ENCODE data around the gene SMPD3.

Gene SMPD3

DNA sequence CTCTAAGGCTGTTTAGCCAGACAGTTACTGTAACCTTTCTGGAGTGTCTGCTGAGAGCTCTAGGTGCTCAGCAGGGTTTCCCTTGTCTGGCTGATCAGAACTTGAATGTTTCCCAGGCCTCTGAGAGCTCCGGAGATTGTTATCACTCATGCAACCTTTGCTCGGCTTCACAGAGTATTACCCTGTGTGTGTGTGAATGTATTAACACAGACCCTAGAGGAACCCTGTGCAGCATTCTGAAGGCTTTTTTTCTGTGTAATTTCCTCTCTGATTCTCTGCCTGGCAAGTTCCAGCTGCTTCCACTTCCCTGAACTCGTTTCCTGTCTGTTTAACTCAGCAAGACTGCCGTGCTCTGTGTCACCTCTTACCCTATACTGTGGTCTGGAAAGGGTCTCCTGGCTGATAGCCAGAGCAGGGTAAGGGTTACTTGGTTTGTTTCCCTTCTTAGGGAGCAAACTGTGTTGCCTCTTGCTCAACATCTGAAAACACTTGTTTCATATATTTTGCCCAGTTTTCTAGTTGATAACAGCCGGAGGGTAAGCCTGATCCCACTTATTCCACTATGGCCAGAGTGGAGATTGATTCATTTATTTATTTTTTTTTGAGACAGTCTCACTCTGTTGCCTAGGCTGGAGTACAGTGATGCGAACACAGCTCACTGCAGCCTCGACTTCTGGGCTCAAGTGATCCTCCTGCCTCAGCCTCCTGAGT is 115.7 kb downstream of the SMPD3 start:
- peak; percentile 16 for DNase-seq (ENCODE audit: low spot score)

DNA sequence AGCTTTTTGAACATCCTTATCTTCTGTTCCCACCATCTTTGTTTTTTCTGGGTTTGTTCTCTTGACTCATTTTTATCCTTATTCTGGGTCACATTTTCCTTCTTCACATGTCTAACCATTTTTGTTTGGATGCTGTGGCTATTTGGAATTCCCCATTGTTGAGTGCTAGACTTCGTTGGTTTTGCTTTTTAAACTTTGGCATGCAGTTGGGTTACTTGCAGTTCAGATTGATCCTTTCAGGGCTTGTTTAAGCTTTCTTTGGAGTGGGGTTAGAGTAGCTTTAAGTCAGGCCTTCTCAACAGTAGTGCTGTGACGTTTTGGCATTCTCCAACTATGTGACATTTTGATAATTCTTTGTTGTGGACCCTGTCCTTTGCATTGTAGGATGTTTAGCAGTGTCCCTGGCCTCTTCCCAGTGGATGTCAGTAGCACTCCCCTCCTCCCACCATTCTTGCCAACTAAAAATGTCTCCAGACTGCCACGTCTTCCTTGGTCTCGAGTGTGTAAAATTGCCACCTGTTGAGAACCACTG is 116.4 kb downstream of the SMPD3 start:
- no peak for DNase-seq (ENCODE audit: low spot score)

DNA sequence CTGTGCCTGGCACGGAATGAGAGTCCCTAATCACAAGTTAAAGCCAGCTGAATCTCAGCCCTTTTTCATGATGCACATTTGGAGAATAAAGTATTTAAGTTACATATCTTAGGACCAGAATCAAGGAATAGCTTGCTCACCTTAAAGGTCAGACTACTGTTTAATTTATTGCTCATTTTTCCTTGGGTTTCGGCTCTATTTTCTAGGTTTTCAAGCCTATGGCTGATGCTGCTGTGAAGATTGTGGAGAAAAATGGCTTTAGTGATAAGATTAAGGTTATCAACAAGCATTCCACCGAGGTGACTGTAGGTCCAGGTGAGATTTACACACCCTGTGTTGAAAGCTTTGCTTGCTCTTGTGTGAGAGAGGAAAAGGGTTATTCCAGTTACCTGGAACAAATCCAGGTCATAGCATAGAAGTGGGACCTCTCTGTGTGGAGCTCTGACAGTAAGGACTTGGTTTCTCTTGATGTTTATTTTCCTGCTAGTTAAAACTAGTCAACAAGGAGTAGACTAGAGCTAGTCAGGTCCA is 119.4 kb downstream of the SMPD3 start:
- no peak for DNase-seq (ENCODE audit: low spot score)

DNA sequence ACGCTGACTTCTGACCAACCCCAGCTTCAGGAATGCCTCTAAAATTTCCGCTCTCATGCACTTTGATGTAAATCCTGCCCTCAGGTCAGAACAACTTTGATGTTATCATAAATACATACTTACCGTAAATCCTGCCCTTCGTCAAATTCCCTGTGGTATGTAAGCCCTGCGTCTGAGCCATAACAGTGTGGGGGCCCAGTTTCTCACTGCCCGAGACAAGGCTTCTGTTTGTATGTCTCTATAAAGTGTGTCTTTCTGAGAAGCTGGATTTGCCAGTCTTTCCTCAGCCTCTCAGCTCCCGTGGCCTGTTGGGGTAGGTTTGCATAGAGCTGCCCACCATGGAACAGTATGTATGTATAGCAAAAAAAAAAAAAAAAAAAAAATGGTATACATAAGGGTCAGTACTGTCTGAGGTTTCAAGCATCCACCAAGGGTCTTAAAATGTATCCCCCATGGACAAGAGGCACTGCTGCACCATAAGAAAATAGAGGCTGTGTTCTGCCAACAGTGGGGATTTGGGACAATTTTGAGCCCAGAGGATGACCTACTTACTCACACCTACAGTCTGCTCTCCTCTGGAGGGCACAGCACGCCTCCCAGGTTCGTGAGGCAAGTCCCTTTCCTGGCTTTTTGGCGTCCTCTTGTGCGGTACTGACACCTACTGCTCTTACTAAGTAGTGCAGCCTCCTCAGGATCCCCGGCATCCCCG is 120.0 kb downstream of the SMPD3 start:
- DNase-seq (ENCODE audit: low spot score) = peak; percentile 88

DNA sequence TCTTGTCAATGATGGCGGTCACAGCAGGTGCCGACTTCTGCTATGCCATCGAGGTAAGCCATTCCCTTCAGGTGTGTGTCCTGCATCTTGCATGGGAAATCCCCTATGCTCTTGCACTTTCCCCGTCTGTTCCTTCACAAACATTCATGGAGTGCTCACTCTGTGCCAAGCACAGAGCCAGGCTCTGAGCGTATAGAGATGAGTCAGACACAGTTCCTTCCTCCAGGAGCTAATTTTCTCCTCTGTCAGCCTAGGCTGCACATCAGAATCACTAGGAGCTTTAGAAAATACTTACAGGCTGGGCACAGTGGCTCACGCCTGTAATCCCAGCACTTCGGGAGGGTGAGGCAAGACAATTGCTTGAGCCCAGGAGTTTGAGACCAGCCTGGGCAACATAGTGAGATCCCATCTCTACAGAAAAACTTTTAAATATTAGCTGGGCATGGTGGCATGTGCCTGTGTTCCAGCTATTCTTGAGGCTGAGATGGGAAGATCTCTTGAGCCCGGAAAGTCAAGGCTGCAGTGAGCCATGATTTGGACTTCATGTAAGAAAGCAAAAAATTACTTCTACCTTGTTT is 123.4 kb downstream of the SMPD3 start:
- DNase-seq (ENCODE audit: low spot score) = peak; percentile 40

DNA sequence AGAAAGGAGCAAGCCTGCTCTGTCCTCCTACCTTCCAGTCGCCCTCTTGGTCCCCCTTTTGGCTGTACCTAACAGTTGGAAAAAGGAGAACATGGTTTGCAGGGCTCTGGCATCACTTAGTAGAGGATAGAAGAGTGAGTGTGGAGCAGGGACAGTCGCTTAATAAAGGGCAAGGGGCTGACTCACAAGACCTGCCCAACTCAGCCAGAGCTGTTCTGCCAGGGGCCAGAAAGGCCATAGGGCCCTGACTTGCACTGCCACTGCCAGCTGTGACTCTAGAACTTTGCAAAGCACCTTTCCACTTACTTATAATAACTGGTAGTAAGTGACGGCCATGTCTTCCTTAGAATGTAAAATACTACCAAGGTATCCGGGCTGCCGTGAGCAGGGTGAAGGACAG is 124.0 kb downstream of the SMPD3 start:
- DNase-seq (ENCODE audit: low spot score) = no peak

DNA sequence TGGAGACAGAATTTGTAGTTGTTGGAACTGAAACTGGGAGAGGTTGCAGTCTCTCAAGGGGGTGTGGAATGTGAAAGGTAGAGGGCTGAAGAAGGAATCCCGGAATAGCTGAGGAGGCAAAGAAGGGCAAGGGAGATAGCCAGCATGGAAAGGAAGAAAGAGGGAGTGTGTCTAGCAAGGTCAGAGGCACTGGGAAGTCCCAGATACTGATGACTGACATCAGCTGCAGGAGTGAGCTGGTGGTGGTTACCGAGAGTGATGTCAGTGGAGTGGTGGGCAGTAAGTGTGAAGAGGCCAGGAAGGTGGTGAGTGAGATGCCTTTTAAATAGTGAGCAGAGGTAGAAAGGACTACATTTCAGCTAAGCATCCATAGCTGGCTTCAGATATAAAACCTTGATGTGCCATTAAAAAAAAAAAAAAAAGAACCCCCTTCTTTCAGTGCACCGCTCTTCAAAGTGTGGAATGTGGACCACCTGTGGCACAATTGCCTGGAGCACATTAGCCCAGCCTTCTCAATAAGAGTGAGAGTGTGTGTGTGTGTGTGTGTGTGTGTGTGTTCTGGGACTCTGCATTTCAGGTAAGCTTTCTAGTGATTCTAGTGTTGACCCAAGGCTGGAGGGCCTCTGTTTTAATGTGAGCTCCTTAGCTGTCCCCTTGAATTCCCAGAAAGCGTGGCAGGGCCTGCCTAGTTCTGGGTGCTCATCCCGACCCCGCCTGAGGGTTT is 129.0 kb downstream of the SMPD3 start:
- peak; percentile 67 for DNase-seq (ENCODE audit: low spot score)

DNA sequence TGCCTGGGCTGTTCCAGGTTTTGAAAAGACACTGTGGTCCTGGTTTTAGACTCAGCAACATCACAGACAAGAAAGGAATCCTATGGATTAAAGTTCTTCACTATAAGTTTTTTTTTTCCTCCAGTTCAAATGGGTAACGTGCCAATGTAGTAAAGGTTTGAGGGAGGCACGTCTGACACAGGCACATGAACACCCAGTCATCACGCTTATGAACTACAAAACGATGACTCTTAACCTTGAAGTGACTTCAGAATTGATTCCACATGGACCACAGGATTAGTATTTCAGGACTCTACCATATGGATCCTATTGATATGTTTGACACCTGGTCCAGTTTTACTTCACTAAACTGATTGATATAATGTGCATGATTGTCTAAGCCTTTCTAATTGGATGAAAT is 135.2 kb downstream of the SMPD3 start:
- no peak for DNase-seq (ENCODE audit: low spot score)

DNA sequence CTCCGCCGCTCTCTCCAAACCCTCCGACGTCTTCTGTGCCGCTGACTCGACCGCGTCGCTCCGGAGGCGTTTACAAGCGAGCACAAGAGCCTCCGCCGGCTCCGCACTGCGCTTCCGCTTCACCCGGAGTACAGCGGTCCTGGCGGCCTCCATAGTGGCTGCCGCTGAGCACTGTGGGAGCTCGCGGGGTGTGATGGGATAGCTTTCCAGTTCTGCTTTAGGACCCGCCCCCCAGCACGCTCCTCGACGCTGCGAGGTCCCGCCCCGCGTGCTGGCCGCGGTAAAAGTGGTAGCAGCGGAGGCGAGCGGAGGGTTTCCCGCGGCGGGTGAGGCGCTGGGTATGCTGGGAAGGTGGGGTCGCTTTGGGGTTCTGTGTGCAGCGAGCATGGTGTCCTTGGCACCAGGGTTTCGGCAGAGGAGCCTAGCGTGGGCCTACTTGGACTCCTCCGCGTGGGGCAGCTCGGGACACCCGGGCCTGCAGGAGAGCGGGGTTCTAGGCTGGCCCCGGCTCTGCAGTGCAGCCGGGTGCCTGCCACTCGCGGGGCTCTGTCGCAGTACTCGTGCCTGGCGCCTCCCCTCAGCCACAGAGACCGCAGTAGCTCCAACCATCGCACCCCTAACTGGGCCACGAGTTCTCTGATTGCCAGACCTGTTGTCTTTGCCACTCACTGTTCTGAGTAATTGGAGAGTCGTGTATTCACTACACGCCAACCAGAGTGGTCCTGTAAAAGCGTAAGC is 137.4 kb downstream of the SMPD3 start, which contains the start of the genes PRMT7 and SLC7A6OS:
TSS of gene PRMT7 (plus strand) at position 246 of the 738 bp plus-strand sequence. CDS start 4,961 bp downstream, outside the sequence.
TSS of gene SLC7A6OS (minus strand) at position 173 of the 738 bp plus-strand sequence. CDS start at position 153, 20 bp downstream.
- peak; percentile 91 for DNase-seq (ENCODE audit: low spot score)

DNA sequence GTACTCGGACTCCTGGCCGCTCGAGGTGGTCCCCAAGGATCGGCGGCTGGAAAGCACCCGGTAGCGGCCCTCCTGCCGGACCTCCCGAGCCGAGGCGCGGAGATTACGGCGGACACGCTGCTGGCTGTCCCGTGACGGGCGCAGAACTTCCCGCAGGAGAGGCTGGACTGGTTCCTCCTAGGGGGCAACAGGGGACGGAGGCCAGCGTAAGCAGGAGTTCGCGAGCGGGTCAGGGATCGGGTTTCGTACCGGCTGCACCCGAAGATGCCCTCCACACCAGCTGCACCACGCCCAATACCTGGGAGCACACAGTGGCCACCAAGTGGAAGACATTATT is 137.9 kb downstream of the SMPD3 start:
- DNase-seq (ENCODE audit: low spot score) = no peak

DNA sequence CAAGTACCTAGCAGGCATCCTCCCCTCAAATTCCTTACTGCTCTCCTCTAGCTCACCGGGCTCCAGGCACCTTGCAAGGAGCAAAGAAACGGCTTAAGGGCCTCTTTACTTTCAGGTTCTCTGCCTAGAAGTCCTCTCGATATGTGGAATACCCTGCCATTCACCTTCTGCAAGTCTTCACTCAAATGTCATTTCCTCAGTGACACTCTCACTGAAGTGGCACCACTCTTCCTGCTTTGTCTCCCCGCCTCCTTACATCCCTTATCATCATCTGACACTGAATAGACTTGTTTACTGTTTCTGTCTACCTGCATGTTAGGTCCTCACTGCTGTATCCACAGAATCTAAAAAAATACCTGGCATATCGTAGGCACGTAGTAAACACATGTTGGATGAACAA is 138.5 kb downstream of the SMPD3 start:
- no peak for DNase-seq (ENCODE audit: low spot score)

All from kidney tubule cell (primary cell).